Neuron (in vitro differentiated cells): Measurements from ENCODE around the gene OSGIN1.

ENCODE experiments used
- H2AFZ ChIP-seq: one replicate; pipeline ENCODE4 v1.6.1; 2013; ENCODE audit warnings: low read depth, mild to moderate bottlenecking, inconsistent platforms, low read length, moderate library complexity
- H3K27me3 ChIP-seq: one replicate; pipeline ENCODE4 v1.6.1; 2013; ENCODE audit warnings: low read length; ENCODE audit not compliant: insufficient read depth
- H3K36me3 ChIP-seq: one replicate; pipeline ENCODE4 v1.6.1; 2013; ENCODE audit warnings: low read length; ENCODE audit not compliant: insufficient read depth
- H3K4me1 ChIP-seq: one replicate; pipeline ENCODE4 v1.6.1; 2013; ENCODE audit warnings: low read length; ENCODE audit not compliant: insufficient read depth
- H3K4me3 ChIP-seq: 2 replicates; pipeline ENCODE4 v1.5.1; 2013; ENCODE audit warnings: mild to moderate bottlenecking, low read length, moderate library complexity
- H3K9me3 ChIP-seq: one replicate; pipeline ENCODE4 v1.6.1; 2013; ENCODE audit warnings: low read length

Gene OSGIN1

DNA sequence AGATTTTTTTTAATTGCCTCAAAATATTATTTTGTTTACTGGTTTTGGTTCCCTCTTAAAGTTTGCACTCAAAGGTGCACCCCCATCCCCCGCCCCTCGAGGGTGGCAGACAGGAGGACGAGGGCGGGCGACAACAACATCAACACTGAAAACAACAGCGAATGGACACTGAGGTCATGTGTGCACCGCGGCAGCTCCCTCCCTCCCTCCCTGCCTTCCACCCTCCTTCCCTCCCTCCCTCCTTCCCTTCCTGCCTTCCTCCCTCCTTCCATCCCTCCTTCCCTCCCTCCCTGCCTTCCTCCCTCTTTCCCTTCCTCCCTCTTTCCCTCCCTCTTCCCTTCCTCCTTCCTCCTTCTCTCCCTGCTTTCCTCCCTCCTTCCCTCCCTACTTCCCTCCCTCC is 1.5 kb upstream of the OSGIN1 start:
- Histone ChIP-seq H2AFZ (no peak overlapping the region), H3K4me3 (no peak overlapping the region), H3K36me3 (no peaks in the 10 kb centered on the region), H3K9me3 (no peaks in the 10 kb centered on the region), H3K4me1 (peaks cover 22% of the 10 kb centered on the region), H3K27me3 (no peaks in the 10 kb centered on the region)

DNA sequence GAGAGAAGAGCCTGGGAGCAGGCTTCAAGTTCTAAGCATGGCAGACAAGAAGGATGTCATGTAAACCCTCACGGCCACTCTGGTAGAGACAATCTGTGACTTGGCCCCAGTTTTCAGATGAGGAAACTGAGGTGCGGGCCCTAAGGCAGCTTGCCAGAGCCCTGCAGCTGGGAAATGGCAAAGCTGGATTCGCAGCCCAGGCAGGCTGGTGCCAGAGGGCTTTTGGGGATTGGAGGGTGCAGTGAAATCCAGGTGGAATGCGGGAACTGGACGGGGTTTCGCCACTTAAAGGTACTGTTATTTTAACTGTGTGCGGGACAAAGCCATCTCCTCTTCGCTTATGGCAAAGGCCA is 477 bp upstream of the OSGIN1 start:
- Histone ChIP-seq H2AFZ (no peak overlapping the region), H3K27me3 (no peaks in the 10 kb centered on the region), H3K4me3 (no peak overlapping the region), H3K4me1 (peaks cover 22% of the 10 kb centered on the region), H3K9me3 (no peaks in the 10 kb centered on the region), H3K36me3 (no peaks in the 10 kb centered on the region)

DNA sequence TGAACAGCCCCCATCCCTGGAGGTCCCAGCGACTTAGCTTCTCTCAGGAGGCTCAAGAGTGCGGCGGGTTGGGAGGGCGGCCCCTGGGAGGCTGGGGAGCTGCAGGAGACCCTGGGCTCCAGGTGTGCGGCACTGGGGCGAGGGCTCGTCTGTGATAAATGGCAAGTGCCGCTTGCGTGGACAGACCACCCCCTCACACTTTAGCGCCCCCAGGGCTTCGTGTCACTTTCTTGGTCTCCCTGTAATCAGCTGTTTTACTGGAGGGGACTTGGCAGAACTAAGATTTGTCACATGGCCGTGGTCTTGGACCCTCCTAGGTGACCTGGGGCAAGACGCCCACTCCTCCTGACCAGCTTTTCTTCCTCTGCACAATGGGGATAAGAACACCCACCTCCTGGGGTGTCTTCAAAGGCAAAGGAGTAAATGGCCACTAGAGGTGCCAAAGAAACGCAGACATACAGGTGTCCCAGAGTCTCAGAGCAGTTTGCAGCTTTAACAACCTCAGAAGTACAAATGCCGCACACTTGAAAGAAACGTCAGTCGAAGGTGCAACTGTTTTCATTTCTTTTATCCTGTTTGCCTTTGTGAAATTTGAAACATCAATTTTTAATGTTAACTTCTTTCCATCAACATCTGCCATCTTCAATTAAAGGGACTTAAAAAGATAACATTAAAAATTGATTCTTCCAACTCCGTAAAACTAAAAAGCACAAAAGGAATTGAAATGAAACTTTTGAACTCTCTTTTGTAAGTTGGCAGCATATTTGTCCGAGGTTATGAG is 946 bp downstream of the OSGIN1 start:
- Histone ChIP-seq H3K27me3 (no peaks in the 10 kb centered on the region), H3K4me3 (no peak overlapping the region), H3K9me3 (no peaks in the 10 kb centered on the region), H3K36me3 (no peaks in the 10 kb centered on the region), H2AFZ (no peak overlapping the region), H3K4me1 (peaks cover 22% of the 10 kb centered on the region)

DNA sequence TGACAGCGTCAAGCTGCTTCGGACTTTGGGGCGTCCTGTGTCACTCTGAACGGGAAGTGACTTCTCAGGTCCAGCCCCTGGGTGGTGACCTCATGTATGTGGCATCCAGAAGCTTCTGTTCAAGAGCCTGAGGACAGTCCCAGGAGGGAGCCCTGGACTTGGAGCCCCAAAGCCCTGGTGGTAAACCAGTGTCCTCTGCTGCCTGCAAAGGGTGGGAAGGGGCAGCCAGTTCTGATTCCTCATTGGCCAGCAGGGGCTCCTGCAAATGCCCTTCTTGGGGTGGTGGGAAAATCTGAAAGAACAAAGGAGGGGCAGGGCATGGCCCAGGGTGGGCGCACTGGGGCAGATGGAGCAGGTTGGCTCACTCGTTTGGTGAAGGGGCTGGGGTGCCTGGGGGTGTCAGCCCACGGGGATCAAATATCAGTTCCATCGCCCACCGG is 1.6 kb downstream of the OSGIN1 start:
- H3K4me1 ChIP-seq = peaks cover 22% of the 10 kb centered on the region
- no peak overlapping the region for H2AFZ ChIP-seq
- no peaks in the 10 kb centered on the region for H3K9me3 ChIP-seq
- H3K36me3 ChIP-seq = no peaks in the 10 kb centered on the region
- H3K27me3 ChIP-seq = no peaks in the 10 kb centered on the region
- H3K4me3 ChIP-seq = no peak overlapping the region

DNA sequence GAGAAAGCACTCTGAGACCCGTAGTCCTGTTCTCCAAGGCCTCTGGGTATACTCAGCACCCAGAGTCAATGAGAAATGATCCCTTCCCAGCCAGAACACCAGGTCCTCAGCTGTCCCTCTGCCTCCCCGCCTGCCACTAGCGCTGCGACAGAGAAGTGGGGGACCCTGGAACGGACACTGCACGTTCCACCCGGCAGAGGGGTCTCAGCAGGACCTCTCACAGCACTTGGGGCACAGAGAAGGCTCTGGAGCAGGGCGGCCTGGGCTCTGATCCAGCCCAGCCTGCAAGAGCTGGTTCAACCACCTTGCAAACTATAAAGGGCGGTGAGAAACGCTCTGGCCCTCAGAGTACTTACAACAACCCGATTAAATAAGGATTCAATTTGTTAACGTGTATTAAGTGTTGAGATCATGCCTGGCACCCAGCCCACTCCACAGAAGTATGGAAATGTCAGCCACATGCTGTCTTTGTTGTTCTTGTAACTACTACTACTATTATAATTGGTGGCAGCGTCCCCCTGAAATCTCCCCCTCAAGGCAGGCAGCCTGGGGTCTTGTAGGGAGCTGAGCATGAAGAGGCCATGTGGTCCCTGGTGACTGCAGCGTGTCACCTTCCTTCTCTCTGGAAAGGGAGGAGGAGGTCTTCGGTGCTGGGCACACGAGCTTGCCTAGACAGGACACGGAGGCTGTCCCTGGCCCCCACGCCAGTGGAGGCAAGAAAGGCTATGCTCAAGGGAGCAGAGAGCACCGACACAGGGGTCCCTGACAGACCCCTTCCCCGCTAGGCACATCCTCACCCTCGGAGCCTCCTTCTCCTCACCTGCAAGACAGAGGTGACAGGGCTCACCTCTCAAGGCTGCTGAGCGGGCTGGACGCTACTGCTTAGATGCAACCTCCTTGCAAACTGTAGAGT is 2.4 kb downstream of the OSGIN1 start:
- H3K27me3 ChIP-seq = no peaks in the 10 kb centered on the region
- H3K4me1 ChIP-seq = peaks cover 22% of the 10 kb centered on the region
- H3K4me3 ChIP-seq = no peak overlapping the region
- H3K36me3 ChIP-seq = no peaks in the 10 kb centered on the region
- no peaks in the 10 kb centered on the region for H3K9me3 ChIP-seq
- H2AFZ ChIP-seq = no peak overlapping the region

DNA sequence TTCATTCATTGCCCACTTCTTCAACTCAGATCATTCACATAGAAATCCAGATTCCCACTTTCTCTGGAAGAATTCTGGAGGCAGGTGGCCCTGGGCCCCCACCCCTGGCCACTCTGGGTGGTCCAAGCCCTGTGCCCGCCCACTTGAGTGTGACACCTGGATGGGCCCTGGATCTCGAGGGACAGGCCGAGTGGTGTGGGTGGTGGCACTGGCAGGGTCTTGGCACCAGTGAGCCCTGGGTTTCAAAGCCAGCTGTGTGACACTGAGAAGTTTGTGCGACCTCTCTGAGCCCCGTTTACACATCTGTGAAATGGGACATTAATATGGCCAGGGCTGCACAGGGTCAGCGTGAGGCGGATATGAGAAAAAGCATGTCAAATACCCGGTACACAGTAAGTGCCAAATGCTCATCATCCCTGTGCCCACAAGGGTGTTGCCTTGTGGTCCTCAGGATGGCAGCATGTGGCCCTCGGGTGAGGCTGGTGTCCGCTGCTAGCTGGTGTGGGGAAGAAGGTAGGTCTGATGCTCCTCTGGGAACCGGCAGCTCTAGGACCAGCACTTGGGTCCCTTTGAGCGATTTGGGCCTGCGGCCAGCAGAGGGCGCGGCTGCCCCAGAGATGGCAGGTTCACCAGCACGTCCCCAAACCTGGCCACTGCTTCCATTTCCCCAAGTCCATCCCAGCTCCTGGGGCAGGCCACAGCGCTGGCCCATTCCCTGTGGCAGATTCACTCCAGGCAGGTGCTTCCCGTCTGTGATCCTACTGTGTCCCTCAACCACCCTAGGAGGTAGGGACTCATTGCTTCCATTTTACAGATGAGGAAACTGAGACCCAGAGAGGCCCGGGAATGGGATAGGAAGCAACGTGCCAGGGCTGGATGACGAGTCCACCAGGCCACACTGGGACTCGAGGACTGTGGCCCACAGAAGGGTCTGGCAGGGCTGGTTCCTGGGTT is 3.6 kb downstream of the OSGIN1 start:
- H3K9me3 ChIP-seq = no peaks in the 10 kb centered on the region
- no peaks in the 10 kb centered on the region for H3K27me3 ChIP-seq
- peaks cover 22% of the 10 kb centered on the region for H3K4me1 ChIP-seq
- H3K4me3 ChIP-seq = no peak overlapping the region
- no peaks in the 10 kb centered on the region for H3K36me3 ChIP-seq
- no peak overlapping the region for H2AFZ ChIP-seq

DNA sequence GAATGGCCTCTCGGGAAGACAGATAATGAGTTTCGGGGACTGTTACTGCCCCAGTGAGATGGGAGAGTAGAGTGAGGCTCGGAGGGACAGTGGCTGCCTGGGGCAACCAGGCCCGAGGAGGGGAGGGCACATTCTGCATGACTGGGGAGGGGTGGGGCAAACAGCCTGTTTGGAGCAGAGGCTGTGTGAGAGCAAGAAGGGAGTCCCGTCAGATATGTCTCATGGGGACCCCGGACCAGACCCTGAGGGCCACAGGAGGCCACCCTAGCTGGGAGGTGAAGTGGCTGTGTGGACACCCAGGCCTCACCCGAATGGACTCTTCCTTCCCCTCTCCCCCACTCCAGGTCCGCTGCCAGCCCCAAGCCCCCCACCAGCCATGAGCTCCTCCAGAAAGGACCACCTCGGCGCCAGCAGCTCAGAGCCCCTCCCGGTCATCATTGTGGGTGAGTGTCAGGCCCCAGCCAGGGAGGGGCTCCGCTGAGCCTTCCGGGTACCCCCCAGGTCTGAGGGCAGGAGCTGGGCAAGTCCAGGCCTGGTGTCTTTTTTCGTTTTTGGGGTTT is 4.3 kb downstream of the OSGIN1 start:
- Histone ChIP-seq H2AFZ (no peak overlapping the region), H3K36me3 (no peaks in the 10 kb centered on the region), H3K27me3 (no peaks in the 10 kb centered on the region), H3K9me3 (no peaks in the 10 kb centered on the region), H3K4me3 (no peak overlapping the region), H3K4me1 (peaks cover 22% of the 10 kb centered on the region)

DNA sequence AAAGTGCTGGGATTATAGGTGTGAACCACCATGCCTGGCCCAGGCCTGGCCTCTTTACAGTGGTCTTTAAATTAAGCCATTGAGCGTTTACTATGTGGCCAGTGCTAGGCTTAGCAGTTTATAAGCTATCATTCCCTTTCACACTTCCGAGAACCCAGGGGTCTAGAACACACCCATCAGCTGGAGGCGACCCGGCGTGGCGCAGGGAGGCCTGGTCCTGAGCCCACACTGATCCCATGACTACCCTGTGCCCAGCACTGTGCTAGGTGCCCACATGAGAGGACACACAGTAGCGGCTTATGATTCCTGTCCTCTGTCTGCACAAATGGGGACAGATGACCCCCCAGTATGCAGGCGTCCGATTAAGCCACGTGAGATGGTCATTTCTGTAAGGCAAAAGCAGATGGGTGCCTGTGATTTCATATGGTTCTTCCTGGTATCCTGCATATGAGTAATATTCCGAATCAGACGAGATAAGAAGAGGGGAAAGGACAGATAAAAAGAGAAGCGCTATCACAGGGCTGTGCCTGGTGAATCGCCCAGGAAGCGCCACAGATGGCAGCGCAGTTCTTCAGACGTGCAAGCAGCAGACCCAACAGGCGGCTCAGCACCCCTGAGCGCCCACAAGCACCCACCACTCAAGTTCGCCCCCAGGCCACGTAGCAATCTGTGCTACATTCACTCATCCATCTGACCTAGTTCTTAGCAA is 5.3 kb downstream of the OSGIN1 start:
- peaks cover 16% of the 10 kb centered on the region for H3K4me1 ChIP-seq
- H3K4me3 ChIP-seq = no peak overlapping the region
- H2AFZ ChIP-seq = no peak overlapping the region
- no peaks in the 10 kb centered on the region for H3K36me3 ChIP-seq
- no peaks in the 10 kb centered on the region for H3K27me3 ChIP-seq
- H3K9me3 ChIP-seq = no peaks in the 10 kb centered on the region

DNA sequence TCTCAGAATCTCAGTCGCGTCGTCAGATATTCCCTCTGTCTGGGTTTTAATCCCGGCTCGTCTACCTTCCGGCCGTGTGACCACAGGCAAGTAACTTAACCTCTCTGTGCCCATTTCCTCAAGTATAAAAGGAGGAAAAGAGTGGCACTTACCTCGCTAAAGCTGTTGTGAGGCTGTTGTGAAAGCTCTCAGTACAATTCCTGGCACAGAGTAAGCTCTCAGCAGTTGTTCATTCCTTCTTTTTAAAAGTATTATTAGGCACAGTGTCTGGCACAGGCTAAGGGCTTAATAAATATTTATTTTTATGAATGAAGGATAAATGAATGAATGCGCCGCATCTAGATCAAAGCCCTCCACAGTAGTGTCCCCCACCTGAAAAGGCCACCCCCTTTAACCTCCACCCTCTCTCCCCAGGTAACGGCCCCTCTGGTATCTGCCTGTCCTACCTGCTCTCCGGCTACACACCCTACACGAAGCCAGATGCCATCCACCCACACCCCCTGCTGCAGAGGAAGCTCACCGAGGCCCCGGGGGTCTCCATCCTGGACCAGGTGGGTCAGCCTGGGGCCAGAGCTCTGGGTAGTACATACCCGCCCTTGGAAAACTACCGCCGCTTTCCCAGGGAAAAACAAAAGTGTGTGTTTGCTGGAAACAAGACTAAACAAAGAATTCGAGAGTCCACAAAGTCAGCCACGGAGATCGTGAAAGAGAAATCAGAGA is 6.0 kb downstream of the OSGIN1 start:
- H3K36me3 ChIP-seq = no peaks in the 10 kb centered on the region
- H3K4me3 ChIP-seq = no peak overlapping the region

DNA sequence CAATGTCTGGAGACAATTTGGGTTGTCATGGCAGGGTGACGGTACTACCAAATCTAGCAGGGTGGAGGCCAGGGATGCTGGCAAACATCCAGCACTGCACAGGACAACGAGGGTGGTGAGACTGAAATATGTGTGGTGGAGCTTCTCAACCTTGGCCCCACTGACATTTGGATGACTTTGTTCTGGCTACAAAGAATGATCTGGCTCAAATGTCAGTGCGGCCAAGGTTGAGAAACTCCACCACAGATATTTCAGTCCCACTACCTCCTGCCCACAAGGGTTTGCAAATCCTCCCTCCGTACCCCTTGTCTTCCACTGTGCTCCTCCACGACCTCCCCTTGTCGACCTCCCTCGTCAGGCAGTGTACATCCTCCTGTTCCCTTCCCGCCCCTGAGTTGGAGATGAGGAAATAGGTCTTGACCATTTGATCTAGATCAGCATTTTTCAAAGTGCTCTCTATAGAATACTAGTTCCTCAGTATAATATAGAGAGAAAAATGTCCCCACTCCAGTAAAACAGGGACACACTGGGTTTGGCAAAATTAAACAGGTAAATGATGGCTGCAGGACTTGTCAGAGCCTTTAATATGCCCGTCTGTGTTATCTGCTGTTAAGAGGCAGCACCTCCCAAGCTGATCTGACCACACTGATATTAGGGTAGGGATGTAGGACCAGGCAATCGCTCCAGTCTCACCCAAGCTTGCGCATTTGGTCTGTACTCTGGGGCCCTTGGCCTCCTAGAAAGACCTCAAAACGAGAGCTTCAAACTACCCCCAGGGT is 6.8 kb downstream of the OSGIN1 start:
- Histone ChIP-seq H2AFZ (no peak overlapping the region), H3K4me1 (peaks cover under 1% of the 10 kb centered on the region), H3K4me3 (no peak overlapping the region), H3K9me3 (no peaks in the 10 kb centered on the region), H3K27me3 (no peaks in the 10 kb centered on the region), H3K36me3 (no peaks in the 10 kb centered on the region)

More for the DNA sequence above, 6.0 kb downstream of the OSGIN1 start:
- Histone ChIP-seq H3K4me1 (peaks cover 9% of the 10 kb centered on the region), H2AFZ (no peak overlapping the region), H3K27me3 (no peaks in the 10 kb centered on the region), H3K9me3 (no peaks in the 10 kb centered on the region)

DNA sequence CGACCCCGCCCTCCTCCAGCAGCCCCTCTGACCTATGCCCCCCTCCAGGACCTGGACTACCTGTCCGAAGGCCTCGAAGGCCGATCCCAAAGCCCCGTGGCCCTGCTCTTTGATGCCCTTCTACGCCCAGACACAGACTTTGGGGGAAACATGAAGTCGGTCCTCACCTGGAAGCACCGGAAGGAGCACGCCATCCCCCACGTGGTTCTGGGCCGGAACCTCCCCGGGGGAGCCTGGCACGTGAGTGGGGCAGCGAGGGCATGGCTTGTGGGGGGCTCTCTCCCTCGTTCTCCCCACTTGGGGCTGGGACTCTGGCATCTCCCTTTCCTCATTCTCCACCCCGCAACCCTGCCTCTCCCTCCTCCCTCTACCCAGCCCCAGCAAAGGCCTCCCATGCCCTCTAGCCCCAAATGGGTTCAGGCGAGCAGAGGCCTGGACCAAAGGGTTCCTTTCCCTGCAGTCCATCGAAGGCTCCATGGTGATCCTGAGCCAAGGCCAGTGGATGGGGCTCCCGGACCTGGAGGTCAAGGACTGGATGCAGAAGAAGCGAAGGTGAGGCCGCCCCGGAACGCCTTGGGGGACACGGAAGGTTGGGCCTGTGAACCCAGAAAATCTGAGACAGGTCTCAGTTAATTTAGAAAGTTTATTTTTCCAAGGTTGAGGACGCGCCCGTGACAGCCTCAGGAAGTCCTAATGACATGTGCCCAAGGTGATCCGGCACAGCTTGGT is 7.6 kb downstream of the OSGIN1 start:
- H3K27me3 ChIP-seq = no peaks in the 10 kb centered on the region
- H3K4me3 ChIP-seq = no peak overlapping the region
- H2AFZ ChIP-seq = no peak overlapping the region
- H3K36me3 ChIP-seq = no peaks in the 10 kb centered on the region
- H3K4me1 ChIP-seq = no peaks in the 10 kb centered on the region
- H3K9me3 ChIP-seq = no peaks in the 10 kb centered on the region
